Fibroblast of pulmonary artery (primary cell): ENCODE data around the gene SCAMP4.

Experiments used
- DNase-seq: peaks from one replicate; pipeline ENCODE4 v3.0.0-alpha.2; 2010; ENCODE audit warnings: low read depth
- H3K4me3 ChIP-seq: replicated peaks from 2 replicates; pipeline ENCODE4 v1.5.1; 2011; ENCODE audit warnings: low read depth, mild to moderate bottlenecking, control low read depth, low read length, moderate library complexity
- TF ChIP-seq, protein P1 (sequence below): IDR thresholded peaks from 2 replicates; pipeline ENCODE4 v1.5.1; 2011; ENCODE audit warnings: mild to moderate bottlenecking, control low read depth, low read length, inconsistent platforms; ENCODE audit errors: missing control alignments

SCAMP4 gene

DNA sequence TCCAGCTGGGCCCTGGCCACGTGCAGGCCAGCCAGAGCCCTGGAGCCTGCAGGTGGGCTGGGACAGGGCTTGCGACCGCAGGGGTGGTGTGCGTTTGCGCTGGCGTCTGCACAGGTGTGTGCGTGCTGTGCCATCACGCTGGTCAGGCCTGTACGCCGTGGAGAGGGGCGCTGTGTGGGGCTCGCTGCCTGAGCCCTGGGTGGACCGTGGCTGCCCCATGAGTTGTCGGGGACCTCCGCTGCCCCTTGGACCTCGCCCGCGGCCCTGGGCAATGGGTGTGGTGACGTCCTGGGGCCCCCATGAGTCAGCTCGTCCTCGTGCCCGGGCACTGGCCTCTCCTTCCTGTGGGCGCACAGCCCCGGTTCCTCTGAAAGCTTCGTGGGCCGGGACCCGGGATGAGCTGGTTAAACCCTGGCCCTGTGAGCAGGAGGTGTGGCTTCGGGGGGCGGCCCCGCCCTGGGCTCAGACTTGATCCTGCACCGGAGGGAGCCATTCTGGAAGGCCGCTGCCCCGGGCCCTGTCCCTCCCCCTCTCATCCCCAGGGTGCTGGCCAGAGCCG lies 42.5 kb downstream of the SCAMP4 start:
- DNase-seq: no peak
- TF ChIP-seq, protein P1, sequence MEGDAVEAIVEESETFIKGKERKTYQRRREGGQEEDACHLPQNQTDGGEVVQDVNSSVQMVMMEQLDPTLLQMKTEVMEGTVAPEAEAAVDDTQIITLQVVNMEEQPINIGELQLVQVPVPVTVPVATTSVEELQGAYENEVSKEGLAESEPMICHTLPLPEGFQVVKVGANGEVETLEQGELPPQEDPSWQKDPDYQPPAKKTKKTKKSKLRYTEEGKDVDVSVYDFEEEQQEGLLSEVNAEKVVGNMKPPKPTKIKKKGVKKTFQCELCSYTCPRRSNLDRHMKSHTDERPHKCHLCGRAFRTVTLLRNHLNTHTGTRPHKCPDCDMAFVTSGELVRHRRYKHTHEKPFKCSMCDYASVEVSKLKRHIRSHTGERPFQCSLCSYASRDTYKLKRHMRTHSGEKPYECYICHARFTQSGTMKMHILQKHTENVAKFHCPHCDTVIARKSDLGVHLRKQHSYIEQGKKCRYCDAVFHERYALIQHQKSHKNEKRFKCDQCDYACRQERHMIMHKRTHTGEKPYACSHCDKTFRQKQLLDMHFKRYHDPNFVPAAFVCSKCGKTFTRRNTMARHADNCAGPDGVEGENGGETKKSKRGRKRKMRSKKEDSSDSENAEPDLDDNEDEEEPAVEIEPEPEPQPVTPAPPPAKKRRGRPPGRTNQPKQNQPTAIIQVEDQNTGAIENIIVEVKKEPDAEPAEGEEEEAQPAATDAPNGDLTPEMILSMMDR: no peak
- no peak overlapping the region for H3K4me3 ChIP-seq

DNA sequence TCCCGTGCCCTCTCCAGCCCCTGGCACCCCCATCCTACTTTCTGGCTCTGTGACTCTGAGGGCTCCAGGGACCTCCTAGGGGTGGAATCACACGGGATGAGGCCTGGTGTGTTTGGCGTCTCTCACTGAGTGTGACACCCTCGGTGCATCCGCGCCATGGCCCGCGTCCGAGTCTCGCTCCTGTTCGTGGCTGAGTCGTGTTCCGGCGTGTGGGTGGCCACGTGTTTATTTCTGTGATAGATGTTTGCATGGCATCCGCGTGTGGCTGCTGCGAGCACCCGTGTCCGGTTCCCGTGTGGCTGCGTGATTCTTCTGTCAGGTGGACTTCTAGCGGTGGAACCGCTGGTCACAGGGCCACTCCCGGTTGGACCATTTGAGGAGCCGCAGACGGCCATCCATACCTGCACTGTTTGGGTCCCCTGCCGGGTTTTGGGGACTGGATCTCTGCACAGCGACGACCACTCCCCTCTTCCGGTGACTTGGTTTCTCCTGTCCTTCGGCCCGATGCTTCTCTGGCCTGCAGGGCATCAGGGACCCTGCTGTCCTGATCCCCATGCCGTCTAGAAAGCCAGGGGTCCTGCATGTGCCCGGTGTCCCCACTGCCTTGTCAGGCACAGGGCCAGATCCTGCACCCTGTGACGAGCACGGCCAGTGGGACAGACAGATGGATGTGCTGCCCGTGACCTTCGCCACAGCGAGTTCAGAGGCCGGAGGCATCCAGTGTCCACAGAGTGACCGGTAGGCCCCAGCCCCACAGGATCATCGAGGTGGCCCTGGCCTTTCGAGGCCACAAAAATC lies 44.3 kb downstream of the SCAMP4 start:
- TF ChIP-seq, protein P1: no peak
- H3K4me3 ChIP-seq: no peak overlapping the region
- DNase-seq: no peak

DNA sequence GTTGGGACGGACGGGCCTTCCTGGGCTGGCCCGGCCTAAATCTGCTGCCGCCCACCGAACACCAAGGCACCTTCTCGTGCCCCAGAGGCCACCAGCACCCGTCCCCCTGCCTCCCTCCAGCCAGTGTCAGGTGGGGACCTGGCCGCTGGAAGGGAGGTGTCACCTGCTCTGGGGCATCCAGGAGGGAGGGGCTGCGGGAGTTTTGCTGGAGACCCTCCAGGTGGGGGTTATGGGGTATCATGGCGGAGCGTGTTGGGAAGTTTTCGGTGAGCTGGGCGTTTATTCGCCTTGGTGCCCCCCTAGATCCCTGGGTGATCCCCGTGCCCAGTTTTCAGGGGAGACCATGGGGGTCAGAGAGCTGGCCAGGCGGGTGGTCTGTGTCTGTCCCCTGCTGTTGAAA lies 45.4 kb downstream of the SCAMP4 start:
- no peak for DNase-seq
- TF ChIP-seq, protein P1: no peak
- no peak overlapping the region for H3K4me3 ChIP-seq

DNA sequence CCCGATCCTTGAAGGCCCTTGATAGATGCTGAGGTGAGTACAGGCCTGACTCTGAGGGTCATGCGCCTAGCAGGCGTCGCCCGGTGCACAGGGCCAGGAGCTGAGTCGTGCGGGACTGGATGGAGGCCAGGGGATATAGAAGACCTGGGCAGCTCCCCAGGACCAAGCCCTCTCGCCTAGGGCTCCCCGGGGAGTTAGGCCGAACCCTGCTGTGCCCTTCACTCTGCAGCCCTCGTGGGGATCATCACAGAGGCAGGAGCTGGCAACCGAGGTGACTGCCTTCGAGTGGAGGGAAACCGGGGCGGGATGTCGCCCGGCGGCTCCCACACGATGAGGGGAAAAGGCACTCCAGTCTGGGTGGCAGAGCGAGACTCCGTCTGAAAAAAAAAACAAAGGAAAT lies 47.4 kb downstream of the SCAMP4 start:
- no peak overlapping the region for H3K4me3 ChIP-seq
- TF ChIP-seq, protein P1: no peak
- no peak for DNase-seq

DNA sequence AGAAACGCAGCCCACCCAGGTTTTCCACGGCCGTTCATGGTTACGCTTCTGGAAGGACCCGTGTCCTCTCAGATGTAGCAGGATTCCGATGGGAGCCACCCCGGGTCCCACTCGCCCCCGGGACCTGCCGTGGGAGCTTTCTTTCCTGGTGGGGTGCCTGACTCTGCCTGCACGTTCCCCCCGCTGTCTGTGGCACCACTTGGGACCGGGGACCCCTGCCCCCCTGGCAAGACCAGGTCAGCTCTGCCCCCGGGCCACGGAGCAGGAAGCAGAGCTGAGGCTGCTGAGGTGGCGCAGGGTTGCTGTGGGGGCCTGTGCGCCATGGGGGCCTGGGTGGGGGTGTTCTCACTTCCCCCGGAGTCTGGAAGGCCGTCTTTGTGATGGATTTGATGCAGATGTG lies 47.8 kb downstream of the SCAMP4 start:
- DNase-seq: no peak
- no peak overlapping the region for H3K4me3 ChIP-seq
- TF ChIP-seq, protein P1: no peak

DNA sequence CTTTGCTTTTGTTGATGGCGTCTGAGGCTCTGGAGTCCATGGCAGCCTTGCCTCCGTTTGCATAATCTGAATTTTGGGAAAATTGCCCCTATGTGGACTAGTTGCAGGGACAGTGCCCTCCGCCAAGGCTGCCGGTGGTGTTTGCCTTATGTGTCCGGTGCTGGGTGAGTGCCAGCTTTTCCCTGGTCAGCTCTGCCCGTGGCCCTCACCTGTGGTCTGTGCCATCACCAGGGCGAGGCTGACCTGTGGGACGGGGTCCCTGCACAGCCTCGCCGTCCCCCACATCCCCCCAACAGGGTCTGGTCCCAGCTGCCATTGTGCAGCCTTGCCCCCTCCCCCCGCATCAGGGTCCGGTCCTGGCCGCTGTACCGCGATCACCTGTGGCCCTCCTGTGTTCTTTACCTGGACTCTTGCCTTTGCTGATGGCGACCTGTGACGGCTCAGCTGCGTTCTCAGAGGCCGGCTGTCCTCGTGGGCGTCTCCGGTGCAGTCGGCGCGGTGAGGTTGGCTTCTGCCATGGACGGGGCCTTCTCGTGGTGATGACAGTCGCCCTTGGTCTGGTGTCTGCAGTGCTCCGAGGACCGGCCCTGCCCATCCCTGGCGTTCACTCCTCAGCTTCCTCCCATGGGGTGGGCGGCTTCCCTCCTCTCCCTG lies 48.4 kb downstream of the SCAMP4 start:
- TF ChIP-seq, protein P1: no peak
- no peak overlapping the region for H3K4me3 ChIP-seq
- no peak for DNase-seq
